Measurements from ENCODE around the gene TELO2. TPM values are rescaled to one million over a fixed set of nuclear protein-coding genes. Genes with fewer than 3 reads are reported as not detected.

TELO2 gene
- polyA plus RNA-seq, 3 donors = 7.3 to 58.1 (median 11.4) TPM

- no peak for TF ChIP-seq CTCF (IDR thresholded peaks at IDR 0.05)
- peak overlapping the region; percentile 1 for H3K9ac ChIP-seq (ENCODE audit: insufficient read depth, low read length, poor library complexity, severe bottlenecking)
- H3K27me3 ChIP-seq (ENCODE audit: control insufficient read depth in 2 of 2, insufficient read depth in 2 of 2, low read length in 2 of 2) = no peaks in the 10 kb centered on the region
- no peaks in the 10 kb centered on the region for H3K36me3 ChIP-seq (replicated peaks in 1 of 2; ENCODE audit: control insufficient read depth in 1 of 2, insufficient read depth in 2 of 2, low read length in 2 of 2)
- H3K36me3 Mint-ChIP-seq = peaks cover 0 to 27% of the 10 kb centered on the region in 2 donors
- 96% methylated on average over 14 of the region's 15 CpGs for WGBS (ENCODE audit: insufficient coverage)
- H2AFZ ChIP-seq (ENCODE audit: insufficient read depth, low read depth, low read length, poor library complexity, severe bottlenecking) = no peak overlapping the region
- intact Hi-C loops (cut with micrococcal nuclease) = no loop called here
- no peaks in the 10 kb centered on the region for H3K9me3 ChIP-seq (replicated peaks in 1 of 2; ENCODE audit: control insufficient read depth in 1 of 2, insufficient read depth in 1 of 2, low read length in 2 of 2)
- no peaks in the 10 kb centered on the region for H4K20me1 ChIP-seq (ENCODE audit: insufficient read depth, low read length)
- H3K4me1 ChIP-seq (ENCODE audit: control insufficient read depth in 1 of 2, insufficient read depth in 2 of 2, low read length in 2 of 2) = peaks cover 2 to 3% of the 10 kb centered on the region in 2 donors
- H3K4me2 ChIP-seq (replicated peaks; ENCODE audit: extremely low read depth, low read length, poor library complexity, severe bottlenecking) = no peak overlapping the region
- H3K9me3 Mint-ChIP-seq = peaks cover 0 to 2% (median 0%) of the 10 kb centered on the region in 7 donors
- H3K27me3 Mint-ChIP-seq (ENCODE audit: low read depth in 3 of 3) = peaks cover 0 to 1% (median 0%) of the 10 kb centered on the region in 3 donors
- H3K27ac Mint-ChIP-seq = no peak overlapping the region
- no peaks in the 10 kb centered on the region for H3K79me2 ChIP-seq (ENCODE audit: insufficient read depth, low read length)
- no peak overlapping the region for H3K4me3 Mint-ChIP-seq
- no peak for DNase-seq
- no peak overlapping the region for H3K4me3 ChIP-seq (replicated peaks in 1 of 3; ENCODE audit: low read depth in 2 of 3, low read length in 3 of 3)
- H3K27ac ChIP-seq (ENCODE audit: low read depth in 1 of 2, low read length in 2 of 2) = no peak overlapping the region
- H3K4me1 Mint-ChIP-seq = peaks cover 3% of the 10 kb centered on the region
Measured at GRCh38 chr16:1550696-1551095, 57.5 kb downstream of the TELO2 start.

GRCh38 chr16:1551166-1551565, 58.0 kb downstream of the TELO2 start:
- intact Hi-C loops (cut with micrococcal nuclease) = no loop called here
- Histone ChIP-seq H3K9me3 (replicated peaks in 1 of 2; ENCODE audit: control insufficient read depth in 1 of 2, insufficient read depth in 1 of 2, low read length in 2 of 2) (no peaks in the 10 kb centered on the region), H2AFZ (ENCODE audit: insufficient read depth, low read depth, low read length, poor library complexity, severe bottlenecking) (no peak overlapping the region), H3K27me3 (ENCODE audit: control insufficient read depth in 2 of 2, insufficient read depth in 2 of 2, low read length in 2 of 2) (no peaks in the 10 kb centered on the region), H3K9ac (ENCODE audit: insufficient read depth, low read length, poor library complexity, severe bottlenecking) (peak overlapping the region; percentile 1), H3K4me3 (replicated peaks in 1 of 3; ENCODE audit: low read depth in 2 of 3, low read length in 3 of 3) (no peak overlapping the region), H4K20me1 (ENCODE audit: insufficient read depth, low read length) (no peaks in the 10 kb centered on the region), H3K79me2 (ENCODE audit: insufficient read depth, low read length) (no peaks in the 10 kb centered on the region), H3K4me2 (replicated peaks; ENCODE audit: extremely low read depth, low read length, poor library complexity, severe bottlenecking) (no peak overlapping the region), H3K36me3 (replicated peaks in 1 of 2; ENCODE audit: control insufficient read depth in 1 of 2, insufficient read depth in 2 of 2, low read length in 2 of 2) (no peaks in the 10 kb centered on the region), H3K4me1 (ENCODE audit: control insufficient read depth in 1 of 2, insufficient read depth in 2 of 2, low read length in 2 of 2) (no peaks in the 10 kb centered on the region), H3K27ac (ENCODE audit: low read depth in 1 of 2, low read length in 2 of 2) (no peak overlapping the region)
- no peak for DNase-seq
- H3K4me1 Mint-ChIP-seq = no peaks in the 10 kb centered on the region
- WGBS (ENCODE audit: insufficient coverage) = 92% methylated on average over 8 of the region's 12 CpGs
- H3K4me3 Mint-ChIP-seq = no peak overlapping the region
- H3K27ac Mint-ChIP-seq = no peak overlapping the region
- peaks cover 0 to 28% of the 10 kb centered on the region in 2 donors for H3K36me3 Mint-ChIP-seq
- H3K27me3 Mint-ChIP-seq (ENCODE audit: low read depth in 3 of 3) = peaks cover 0 to 1% (median 1%) of the 10 kb centered on the region in 3 donors
- peaks cover 0 to 2% (median 0%) of the 10 kb centered on the region in 7 donors for H3K9me3 Mint-ChIP-seq
- TF ChIP-seq CTCF (IDR thresholded peaks at IDR 0.05) = no peak

Measured in CD14-positive monocyte (primary cell).